SKM-1 (cell line): ENCODE results near the gene JMJD1C.
"Not testable (repeated sequence)": the region's sequence is repeated elsewhere in the genome, so short reads cannot be mapped to it uniquely, and the experiment has no call there.

Experiments
- DNase-seq: peaks from one replicate; lab custom pipeline; 2025; ENCODE audit not compliant: unreplicated experiment; lab: John Stamatoyannopoulos, UW

JMJD1C gene, protein sequence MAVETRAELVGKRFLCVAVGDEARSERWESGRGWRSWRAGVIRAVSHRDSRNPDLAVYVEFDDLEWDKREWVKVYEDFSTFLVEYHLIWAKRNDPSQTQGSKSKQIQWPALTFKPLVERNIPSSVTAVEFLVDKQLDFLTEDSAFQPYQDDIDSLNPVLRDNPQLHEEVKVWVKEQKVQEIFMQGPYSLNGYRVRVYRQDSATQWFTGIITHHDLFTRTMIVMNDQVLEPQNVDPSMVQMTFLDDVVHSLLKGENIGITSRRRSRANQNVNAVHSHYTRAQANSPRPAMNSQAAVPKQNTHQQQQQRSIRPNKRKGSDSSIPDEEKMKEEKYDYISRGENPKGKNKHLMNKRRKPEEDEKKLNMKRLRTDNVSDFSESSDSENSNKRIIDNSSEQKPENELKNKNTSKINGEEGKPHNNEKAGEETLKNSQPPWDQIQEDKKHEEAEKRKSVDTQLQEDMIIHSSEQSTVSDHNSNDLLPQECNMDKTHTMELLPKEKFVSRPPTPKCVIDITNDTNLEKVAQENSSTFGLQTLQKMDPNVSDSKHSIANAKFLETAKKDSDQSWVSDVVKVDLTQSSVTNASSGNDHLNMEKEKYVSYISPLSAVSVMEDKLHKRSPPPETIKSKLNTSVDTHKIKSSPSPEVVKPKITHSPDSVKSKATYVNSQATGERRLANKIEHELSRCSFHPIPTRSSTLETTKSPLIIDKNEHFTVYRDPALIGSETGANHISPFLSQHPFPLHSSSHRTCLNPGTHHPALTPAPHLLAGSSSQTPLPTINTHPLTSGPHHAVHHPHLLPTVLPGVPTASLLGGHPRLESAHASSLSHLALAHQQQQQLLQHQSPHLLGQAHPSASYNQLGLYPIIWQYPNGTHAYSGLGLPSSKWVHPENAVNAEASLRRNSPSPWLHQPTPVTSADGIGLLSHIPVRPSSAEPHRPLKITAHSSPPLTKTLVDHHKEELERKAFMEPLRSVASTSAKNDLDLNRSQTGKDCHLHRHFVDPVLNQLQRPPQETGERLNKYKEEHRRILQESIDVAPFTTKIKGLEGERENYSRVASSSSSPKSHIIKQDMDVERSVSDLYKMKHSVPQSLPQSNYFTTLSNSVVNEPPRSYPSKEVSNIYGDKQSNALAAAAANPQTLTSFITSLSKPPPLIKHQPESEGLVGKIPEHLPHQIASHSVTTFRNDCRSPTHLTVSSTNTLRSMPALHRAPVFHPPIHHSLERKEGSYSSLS (N-terminal part only)

GRCh38 chr10:63465293-63466143 lies at the start of gene JMJD1C:
Gene JMJD1C (minus strand): TSS chr10:63465977. CDS start chr10:63465662, 315 bp downstream.
- peak; percentile 41 for DNase-seq

- no peak for DNase-seq
Observed at GRCh38 chr10:63515002-63515763, 49.4 kb upstream of the JMJD1C start.

GRCh38 chr10:63506554-63506953 lies 40.8 kb upstream of the JMJD1C start:
- DNase-seq = no peak

DNA sequence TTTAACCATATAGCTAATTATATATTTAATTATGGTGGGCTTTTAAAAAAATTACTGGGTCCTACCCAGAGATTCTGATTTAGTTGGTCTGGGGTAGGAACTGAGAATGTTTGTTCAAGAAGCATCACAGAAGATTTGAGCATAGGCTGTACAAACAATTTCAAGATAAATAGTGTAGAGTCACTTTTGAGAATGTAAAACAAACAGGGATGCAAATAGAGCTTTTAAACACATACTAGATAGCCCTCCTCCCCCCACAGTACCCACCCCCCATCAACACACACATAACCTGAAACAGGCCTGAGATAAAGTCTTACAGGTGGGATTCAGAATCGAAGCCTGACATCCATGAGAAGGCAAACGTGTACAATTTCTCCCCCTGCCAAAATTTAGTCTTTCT lies 39.8 kb upstream of the JMJD1C start:
- DNase-seq = no peak

DNA sequence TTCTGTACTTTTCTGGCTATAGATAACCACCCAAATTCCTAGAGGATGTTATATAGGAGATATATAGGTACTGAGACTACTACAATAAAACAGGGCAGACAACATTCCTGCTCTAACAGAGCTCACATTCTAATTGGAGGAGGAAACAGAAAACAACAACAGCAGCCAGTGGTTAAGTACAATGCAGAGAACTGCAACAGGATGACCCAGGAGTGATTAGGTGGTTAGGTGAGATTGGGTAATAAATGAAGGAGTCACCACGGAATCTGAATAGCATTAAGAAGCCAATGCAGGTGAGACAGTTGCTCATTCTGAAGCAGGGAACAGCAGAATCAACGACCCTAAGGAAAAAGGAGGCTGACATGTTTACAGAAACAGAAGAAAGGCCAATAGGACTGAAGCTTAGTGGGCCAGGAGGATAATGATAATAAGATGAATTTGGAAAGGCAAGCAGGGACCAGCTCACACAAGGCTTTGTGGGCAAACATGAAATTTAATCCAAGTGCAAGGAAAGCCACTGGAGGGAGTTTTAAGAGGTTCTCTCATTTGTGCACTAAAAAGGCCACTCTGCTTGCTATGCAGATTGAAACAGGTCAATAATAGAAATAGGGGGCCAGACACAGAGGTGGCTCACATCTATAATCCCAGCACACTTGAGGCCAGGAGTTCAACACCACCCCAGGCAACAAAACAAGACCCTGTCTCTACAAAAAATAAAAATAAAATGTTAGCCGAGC lies 38.5 kb upstream of the JMJD1C start:
- DNase-seq = no peak

- no peak for DNase-seq
Observed at GRCh38 chr10:63503395-63503794, 37.6 kb upstream of the JMJD1C start.

DNA sequence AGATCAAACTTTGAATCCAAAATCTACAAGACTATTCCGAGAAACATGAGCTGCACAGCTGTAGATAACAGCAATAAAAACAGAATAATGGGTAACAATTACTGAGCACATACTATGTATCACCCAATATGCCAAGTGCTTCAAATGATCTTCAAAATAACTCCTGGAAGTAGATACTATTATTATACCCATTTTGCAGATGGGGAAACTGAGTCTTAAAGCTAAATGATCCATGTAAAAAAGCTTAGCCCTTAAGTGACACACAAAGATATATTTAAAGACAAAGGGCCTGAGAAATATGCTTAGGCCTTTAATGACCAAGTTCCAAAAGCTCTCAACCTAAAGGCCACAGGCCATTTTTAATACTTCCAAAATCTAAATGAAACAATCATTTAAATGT lies 37.1 kb upstream of the JMJD1C start:
- no peak for DNase-seq

DNA sequence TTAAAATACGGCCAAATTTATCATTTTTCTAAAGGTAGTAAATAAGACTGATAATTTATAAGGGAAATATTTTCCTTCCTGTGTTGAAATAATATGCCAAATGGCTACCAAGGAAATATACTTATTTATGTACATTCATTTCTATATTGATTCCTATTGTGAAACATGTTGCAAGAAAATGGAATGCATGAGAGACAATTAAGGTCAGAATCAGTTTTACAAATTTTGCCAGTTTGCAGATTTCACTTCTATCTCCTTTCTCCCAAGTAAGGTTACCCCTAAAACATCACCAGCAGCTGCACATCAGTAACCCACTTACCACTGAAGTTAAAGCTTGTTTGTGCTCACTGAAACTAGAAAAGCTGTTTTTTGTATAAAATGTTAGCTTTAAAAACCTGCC lies 36.2 kb upstream of the JMJD1C start:
- DNase-seq = no peak

DNA sequence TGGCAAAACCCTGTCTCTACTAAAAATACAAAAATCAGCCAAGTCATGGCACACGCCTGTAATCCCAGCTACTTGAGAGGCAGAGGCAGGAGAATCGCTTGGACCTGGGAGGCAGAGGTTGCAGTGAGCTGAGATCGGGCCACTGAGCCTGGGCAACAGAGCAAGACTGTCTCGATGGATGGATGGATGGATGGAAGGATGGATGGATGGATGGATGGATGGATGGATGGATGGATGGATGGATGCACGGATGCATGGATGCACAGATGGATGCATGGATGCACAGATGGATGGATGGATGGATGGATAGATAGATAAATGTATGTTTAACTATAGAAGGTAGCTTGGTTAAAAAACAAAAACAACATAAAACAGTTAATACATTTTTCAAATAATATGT lies 34.8 kb upstream of the JMJD1C start:
- not testable (repeated sequence) for DNase-seq

- no peak for DNase-seq
Observed at GRCh38 chr10:63498665-63499064, 32.9 kb upstream of the JMJD1C start.

DNA sequence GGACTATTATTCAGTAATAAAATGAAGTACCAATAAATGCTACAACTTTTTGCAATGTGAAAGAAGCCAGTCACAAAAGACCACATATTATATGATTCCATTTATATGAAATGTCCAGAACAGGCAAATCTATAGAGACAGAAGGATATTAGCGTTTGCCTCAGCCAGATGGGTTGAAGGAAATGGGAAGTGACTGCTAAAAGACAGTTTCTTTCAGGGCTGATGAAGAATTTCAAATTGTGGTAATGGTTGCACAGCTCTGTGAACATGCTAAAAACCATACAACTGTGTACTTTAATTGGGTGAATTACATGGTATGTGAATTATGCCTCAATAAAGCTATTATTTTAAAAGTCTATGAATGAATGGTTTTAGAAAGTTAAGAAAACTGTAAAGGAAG lies 31.5 kb upstream of the JMJD1C start:
- DNase-seq = no peak

DNA sequence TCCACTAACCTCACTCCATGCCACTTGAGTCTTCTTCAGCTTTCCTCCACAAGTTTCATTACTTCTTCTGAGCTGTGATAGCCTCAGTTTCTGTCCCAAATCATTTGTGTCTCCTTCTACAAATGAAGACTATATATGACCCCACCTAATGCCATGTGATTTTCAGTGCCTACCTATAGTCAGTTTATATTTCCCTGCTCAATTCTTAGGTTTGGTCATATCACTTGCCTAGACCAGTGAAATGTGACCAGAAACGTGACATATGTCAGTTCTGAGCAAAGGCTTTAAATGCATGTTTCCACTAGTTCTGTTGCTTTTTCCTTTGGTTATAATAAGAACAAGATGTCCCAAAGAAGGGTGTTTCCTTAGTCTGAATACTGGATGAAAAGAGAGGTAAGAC lies 30.8 kb upstream of the JMJD1C start:
- DNase-seq = no peak

DNA sequence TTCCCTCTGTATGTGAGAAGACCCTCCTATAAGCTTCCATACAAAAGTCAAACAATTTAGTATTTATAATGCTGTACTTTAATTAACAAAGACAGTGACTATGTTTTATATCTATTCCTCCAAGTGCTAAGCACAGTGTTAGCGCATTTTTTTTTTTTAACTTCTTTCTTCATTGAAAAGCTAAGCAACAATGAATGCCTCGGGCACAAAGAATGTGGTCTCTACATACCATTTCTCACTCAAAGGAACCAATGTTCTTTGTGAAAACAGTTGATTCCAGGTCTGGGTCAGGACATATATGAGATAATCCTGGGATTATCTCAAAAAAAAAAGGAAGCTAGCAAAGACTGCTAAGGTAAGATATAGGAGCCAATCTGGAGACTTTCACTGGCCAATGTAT lies 29.2 kb upstream of the JMJD1C start:
- DNase-seq = no peak

- DNase-seq = no peak
Observed at GRCh38 chr10:63493004-63493403, 27.2 kb upstream of the JMJD1C start.

GRCh38 chr10:63492317-63492690 lies 26.5 kb upstream of the JMJD1C start:
- not testable (repeated sequence) for DNase-seq

- DNase-seq = no peak
Observed at GRCh38 chr10:63491588-63492316, 26.0 kb upstream of the JMJD1C start.

GRCh38 chr10:63489838-63490237 lies 24.1 kb upstream of the JMJD1C start:
- DNase-seq = no peak

GRCh38 chr10:63487990-63488389 lies 22.2 kb upstream of the JMJD1C start:
- DNase-seq = no peak
